HG03439 (cell line): ENCODE measurements around the gene MARCHF2.

Source experiments
- ATAC-seq: cut with Tn5 transposase; IDR thresholded peaks from one replicate; pipeline ENCODE4 v1.9.1; 2021; ENCODE audit warnings: mild to moderate bottlenecking, moderate library complexity; ENCODE audit not compliant: unreplicated experiment

MARCHF2 gene

GRCh38 chr19:8451885-8452284, 38.8 kb downstream of the MARCHF2 start:
- ATAC-seq: no peak

GRCh38 chr19:8452446-8453123, 39.5 kb downstream of the MARCHF2 start:
- ATAC-seq: no peak

GRCh38 chr19:8453616-8454015, 40.5 kb downstream of the MARCHF2 start:
- ATAC-seq: no peak

DNA sequence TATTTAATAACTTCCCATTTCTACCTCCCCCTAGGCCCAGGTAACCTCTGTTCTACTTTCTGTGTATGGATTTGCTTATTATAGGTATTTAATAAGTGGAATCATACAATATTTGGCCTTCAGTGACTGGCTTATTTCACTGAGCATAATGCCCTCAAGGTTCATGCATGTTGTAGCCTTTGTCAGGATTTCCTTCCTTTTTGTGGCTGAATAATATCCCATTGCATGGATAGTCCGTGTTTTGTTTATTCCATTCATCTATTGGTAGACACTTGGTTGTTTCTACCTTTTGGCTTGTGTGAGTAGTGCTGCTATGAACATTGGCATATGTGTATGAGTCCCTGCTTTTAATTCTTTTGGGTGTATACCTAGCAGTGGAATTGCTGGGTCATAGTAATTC, 41.1 kb downstream of the MARCHF2 start:
- no peak for ATAC-seq

- ATAC-seq: no peak
Measured at GRCh38 chr19:8455018-8455417, 41.9 kb downstream of the MARCHF2 start.

GRCh38 chr19:8456064-8456463, 43.0 kb downstream of the MARCHF2 start:
- no peak for ATAC-seq

DNA sequence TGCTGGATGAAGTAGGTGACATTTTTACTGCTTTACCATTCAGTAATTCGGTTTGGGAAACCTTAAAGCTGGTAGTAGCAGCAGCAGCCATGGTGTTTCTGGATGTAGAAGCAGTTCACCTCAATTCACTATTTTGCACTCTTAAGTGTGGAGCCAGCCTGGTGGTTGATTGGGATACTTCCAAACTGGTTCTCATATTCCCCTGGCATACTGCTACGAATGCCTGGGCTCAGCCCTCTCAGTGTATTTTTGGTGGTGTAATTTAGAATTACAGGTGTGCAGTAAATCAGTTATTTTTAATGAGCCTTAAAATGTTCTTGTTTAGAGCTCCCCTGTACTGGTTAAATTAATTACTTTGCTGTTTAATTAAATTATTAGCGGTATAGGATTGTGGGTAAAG, 44.1 kb downstream of the MARCHF2 start:
- ATAC-seq: no peak

DNA sequence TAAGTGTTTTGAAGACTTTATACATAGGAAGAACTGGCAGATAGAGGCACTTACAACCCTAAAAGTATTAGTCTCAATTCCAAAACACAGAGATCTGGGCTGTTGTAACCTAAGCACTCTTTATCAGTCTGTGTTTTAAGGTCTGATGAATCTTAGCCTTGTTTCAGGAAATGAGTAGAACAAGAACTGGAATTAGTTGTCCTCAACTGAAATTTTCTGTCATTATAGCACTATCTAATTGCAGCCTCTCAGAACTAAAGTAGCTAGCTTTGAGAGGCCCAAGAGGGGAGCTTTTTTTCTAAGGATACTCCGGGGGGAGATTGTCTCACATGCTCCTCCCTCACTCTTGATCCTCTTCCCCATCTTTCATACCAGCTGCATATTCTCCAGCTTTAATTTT, 44.7 kb downstream of the MARCHF2 start:
- no peak for ATAC-seq

DNA sequence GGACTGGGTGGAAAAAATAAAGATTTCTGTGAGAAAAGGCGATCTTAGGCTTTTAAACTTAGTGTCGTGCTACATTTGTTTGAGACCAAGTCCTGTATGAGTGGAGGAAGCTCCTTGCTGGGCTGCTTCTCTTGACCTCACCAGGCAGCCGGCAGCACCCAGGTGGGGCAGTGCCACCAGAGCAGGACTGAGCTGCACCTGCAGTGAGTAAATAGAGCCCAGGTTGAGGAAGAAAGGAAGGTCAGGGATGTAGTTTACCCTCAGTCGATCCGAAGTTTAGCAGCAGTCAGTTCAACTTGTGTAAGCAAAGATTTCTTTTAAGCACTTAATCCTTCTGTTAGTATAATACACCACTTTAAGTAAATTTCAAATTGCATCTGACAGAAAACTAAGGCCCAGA, 45.3 kb downstream of the MARCHF2 start:
- ATAC-seq: no peak

- ATAC-seq: no peak
Measured at GRCh38 chr19:8459095-8459494, 46.0 kb downstream of the MARCHF2 start.

GRCh38 chr19:8459520-8460270, 46.6 kb downstream of the MARCHF2 start:
- no peak for ATAC-seq

DNA sequence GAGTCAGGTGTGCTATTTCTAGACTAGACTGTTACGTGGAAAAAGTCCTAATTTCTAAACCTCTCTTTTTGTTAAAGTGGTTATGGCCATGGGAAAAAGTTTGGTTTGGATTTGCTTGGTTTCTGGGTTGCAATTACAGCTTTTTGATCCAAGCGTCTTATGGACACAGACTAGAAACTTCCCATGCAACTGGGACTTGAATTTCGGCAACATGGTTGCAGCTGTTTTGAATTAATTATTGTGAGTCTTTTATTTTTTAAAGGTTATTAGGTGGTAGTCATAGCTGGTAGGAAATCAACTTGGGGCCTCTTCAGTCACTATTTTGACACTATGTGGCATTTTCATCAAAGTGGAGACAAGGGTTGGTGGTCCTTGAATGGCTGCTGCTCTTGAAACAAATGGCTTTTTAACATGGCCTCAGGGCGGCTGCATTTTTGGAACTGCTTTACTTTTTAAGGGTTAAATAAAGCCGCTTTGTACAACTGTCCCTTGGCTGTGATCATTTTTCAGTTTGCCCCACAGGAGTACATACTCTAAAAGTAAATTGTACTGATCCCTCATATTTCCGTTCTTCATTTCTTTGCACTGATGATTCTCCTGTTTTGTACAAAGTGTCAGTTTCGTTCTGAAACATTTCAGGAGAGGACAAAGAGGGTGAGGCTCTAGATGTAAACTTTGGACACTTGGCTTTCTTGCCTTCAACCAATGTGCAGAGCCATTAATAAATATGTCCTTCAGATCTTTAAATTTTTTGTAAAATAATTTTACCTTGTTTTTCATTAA, 47.6 kb downstream of the MARCHF2 start:
- no peak for ATAC-seq

- ATAC-seq: no peak
Measured at GRCh38 chr19:8461376-8461775, 48.3 kb downstream of the MARCHF2 start.

- ATAC-seq: no peak
Measured at GRCh38 chr19:8461891-8462290, 48.8 kb downstream of the MARCHF2 start.

GRCh38 chr19:8462571-8462970, 49.5 kb downstream of the MARCHF2 start:
- no peak for ATAC-seq

DNA sequence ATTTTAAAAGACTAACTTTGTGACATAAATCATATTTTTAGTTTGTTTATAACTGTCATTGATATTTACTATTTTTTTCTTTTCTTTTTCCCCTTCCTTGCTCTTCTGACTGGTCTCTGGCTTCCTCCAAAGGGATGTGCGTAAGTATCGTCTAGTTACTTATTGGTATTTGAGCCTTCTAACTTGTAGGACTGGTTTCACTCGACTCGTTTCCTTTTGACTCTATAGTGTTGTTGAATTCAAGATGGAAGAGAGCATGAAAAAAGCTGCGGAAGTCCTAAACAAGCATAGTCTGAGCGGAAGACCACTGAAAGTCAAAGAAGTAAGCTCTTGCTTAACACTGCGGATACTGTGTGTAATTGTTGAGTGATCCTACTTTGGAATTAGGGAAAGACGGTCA, 50.3 kb downstream of the MARCHF2 start:
- ATAC-seq: no peak

- no peak for ATAC-seq
Measured at GRCh38 chr19:8466018-8466417, 52.9 kb downstream of the MARCHF2 start.

DNA sequence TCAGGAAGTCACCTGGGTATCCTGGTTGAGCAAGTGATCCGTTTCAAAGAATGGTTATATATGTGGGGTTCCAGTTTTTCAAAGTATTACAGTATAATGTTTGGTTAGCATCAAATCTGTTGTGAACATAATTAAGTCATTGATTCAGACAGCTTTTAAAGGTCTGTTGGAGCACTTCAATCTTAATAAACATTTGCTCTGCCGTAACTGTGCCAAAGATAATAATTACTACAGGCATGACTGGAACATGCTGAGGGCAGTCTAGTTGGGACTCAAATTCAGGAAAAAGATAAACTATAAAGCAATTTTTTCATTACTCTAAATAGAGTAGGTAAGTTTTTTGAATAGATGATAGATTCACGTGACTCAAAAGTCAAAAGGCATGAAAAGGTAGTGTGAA, 55.0 kb downstream of the MARCHF2 start:
- ATAC-seq: no peak

- ATAC-seq: no peak
Measured at GRCh38 chr19:8468761-8469373, 55.8 kb downstream of the MARCHF2 start.

DNA sequence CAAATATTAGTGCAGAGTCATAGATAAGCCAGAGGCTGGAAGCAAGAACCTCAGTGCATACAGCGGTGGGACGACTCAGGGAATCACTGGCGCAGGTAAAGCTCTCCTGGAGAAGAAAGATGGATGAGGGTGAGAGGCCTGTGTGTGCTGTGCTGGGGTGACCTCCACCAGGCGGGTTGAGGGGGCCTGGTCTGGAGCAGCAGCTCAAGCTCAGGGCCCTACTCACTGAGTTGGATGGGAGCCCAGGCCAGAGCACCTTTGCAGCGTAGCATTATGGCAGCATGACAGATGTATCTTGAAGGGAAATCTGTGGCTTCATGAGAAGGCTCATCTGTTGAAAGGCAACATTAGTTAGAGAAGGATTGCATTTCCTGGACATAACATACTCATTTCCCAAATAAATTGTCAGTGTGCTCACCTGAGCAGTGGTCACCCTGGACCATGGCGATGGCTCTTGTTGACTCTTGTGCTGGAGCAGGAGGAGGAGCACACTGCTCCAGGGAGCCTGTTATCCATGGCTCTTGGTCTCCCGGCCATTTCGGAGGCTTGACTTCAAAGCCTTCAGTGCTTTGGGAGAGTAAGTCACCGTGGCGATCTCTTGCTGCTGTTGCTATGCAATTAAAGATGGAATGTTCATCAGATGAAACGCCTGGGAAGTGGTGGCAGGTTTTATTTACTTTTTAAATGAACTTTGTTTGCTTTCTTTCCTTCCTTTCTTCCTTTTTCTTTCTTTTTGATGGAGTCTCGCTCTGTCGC, 56.7 kb downstream of the MARCHF2 start:
- no peak for ATAC-seq
